SK-N-SH (cell line): Measurements from ENCODE around the gene MAST2. TPM values are rescaled to one million over a fixed set of nuclear protein-coding genes. Genes with fewer than 3 reads are reported as not detected.

Experiments used
- CTCF ChIA-PET: fragments of 300-600, 350-600 bp; formaldehyde crosslinking; extraction: SDS; loops from one replicate; lab custom pipeline; 2021; lab: Yijun Ruan, JAX
- POLR2A ChIA-PET: fragments of 350-600 bp; sonication (Branson Sonifier 250); formaldehyde crosslinking; extraction: SDS; loops from one replicate; lab custom pipeline; 2020; ENCODE audit warnings: antibody characterized with exemption, inconsistent platforms; lab: Yijun Ruan, JAX
- DNase-seq: peaks from one replicate; pipeline ENCODE4 v3.0.0; 2012
- H2AFZ ChIP-seq: fragments of 200-600 bp; sonication (generic); 2 replicates; pipeline ENCODE4 v1.8.1; 2016; ENCODE audit warnings: antibody characterized with exemption, mild to moderate bottlenecking, low read depth
- H3F3A ChIP-seq: fragments of 200-600 bp; sonication (generic); replicated peaks from 2 replicates; pipeline ENCODE3; 2016; ENCODE audit warnings: antibody characterized with exemption, mild to moderate bottlenecking; ENCODE audit not compliant: insufficient read depth
- H3K27ac ChIP-seq, 2 experiments: fragments of 200-500 bp in 1 of 2; fragments of 200-600 bp in 1 of 2; sonication (Bioruptor generic) in 1 of 2; sonication (generic), shearing (Covaris generic) in 1 of 2; 2 replicates each; pipeline versions ENCODE4 v1.5.1 to v1.6.1; 2014 to 2016; ENCODE audit warnings: low read depth in 2 of 2, inconsistent platforms in 1 of 2, low read length in 1 of 2, mild to moderate bottlenecking in 1 of 2, mixed read lengths in 1 of 2
- H3K27me3 ChIP-seq: fragments of 200-600 bp; sonication (generic), shearing (Covaris generic); 2 replicates; pipeline ENCODE4 v1.6.1; 2016; ENCODE audit warnings: mixed run types; ENCODE audit not compliant: insufficient read depth
- H3K36me3 ChIP-seq, 2 experiments: fragments of 200-500 bp in 1 of 2; fragments of 200-600 bp in 1 of 2; sonication (Bioruptor generic) in 1 of 2; sonication (generic) in 1 of 2; replicated peaks in 1 of 2; 2 replicates each; pipeline versions ENCODE3 to v1.5.1; 2014 to 2016; ENCODE audit warnings: low read length in 1 of 2, mild to moderate bottlenecking in 1 of 2; ENCODE audit not compliant: insufficient read depth in 2 of 2, control insufficient read depth in 1 of 2
- H3K4me1 ChIP-seq, 2 experiments: fragments of 200-500 bp in 1 of 2; fragments of 200-600 bp in 1 of 2; sonication (Bioruptor generic) in 1 of 2; sonication (generic), shearing (Covaris generic) in 1 of 2; 2 replicates each; pipeline versions ENCODE4 v1.5.1 to v1.6.1; 2014 to 2016; ENCODE audit warnings: low read depth in 1 of 2, low read length in 1 of 2, mixed run types in 1 of 2; ENCODE audit not compliant: insufficient read depth in 2 of 2, control insufficient read depth in 1 of 2
- H3K4me2 ChIP-seq: fragments of 200-600 bp; sonication (generic), shearing (Covaris generic); 2 replicates; pipeline ENCODE4 v1.6.1; 2017; ENCODE audit warnings: mixed run types
- H3K4me3 ChIP-seq, 2 experiments: fragments of 200-500 bp in 1 of 2; fragments of 200-600 bp in 1 of 2; sonication (Bioruptor generic) in 1 of 2; sonication (generic), shearing (Covaris generic) in 1 of 2; 2 replicates each; pipeline versions ENCODE4 v1.5.1 to v1.8.1; 2014 to 2016; ENCODE audit warnings: low read depth in 2 of 2, inconsistent platforms in 1 of 2, low read length in 1 of 2, mild to moderate bottlenecking in 1 of 2, mixed read lengths in 1 of 2, moderate library complexity in 1 of 2
- H3K79me2 ChIP-seq: fragments of 200-600 bp; sonication (generic); 2 replicates; pipeline ENCODE4 v1.8.1; 2017; ENCODE audit warnings: mild to moderate bottlenecking; ENCODE audit not compliant: insufficient read depth
- H3K9ac ChIP-seq: fragments of 200-600 bp; sonication (generic); 2 replicates; pipeline ENCODE4 v1.6.1; 2017; ENCODE audit warnings: mixed run types
- H3K9me2 ChIP-seq: fragments of 200-600 bp; sonication (generic); 2 replicates; pipeline ENCODE4 v1.6.1; 2017; ENCODE audit warnings: mixed run types
- H3K9me3 ChIP-seq: fragments of 200-600 bp; sonication (generic); 2 replicates; pipeline ENCODE4 v1.6.1; 2017; ENCODE audit warnings: mixed run types, mild to moderate bottlenecking, moderate library complexity
- H4K20me1 ChIP-seq: fragments of 200-600 bp; sonication (generic); 2 replicates; pipeline ENCODE4 v1.6.1; 2017; ENCODE audit warnings: mild to moderate bottlenecking, mixed run types; ENCODE audit not compliant: insufficient read depth
- ELF1 ChIP-seq: IDR thresholded peaks from 2 replicates; pipeline ENCODE4 v1.4.0; 2012
- FOSL2 ChIP-seq: IDR thresholded peaks from 2 replicates; pipeline ENCODE4 v1.4.0; 2012; ENCODE audit warnings: low read depth, mild to moderate bottlenecking, moderate library complexity, borderline replicate concordance
- FOXJ3 ChIP-seq: sonication (generic); formaldehyde crosslinking; IDR thresholded peaks from 2 replicates; pipeline ENCODE4 v1.5.1; 2020; ENCODE audit warnings: mild to moderate bottlenecking, missing genetic modification reagents
- JUND ChIP-seq: IDR thresholded peaks from 2 replicates; pipeline ENCODE4 v1.4.0; 2012
- MXI1 ChIP-seq: IDR thresholded peaks from 2 replicates; pipeline ENCODE4 v1.6.1; 2012; ENCODE audit warnings: mild to moderate bottlenecking, low read depth, low read length, improper control_type of control experiment
- NRF1 ChIP-seq: IDR thresholded peaks from 2 replicates; pipeline ENCODE4 v1.6.1; 2012; ENCODE audit warnings: low read depth, mild to moderate bottlenecking, low read length
- POLR2AphosphoS5 ChIP-seq: IDR thresholded peaks from 2 replicates; pipeline ENCODE4 v1.6.1; 2012; ENCODE audit warnings: low read depth, low read length
- SIN3A ChIP-seq: IDR thresholded peaks from 2 replicates; pipeline ENCODE4 v1.6.1; 2012; ENCODE audit warnings: low read depth, mild to moderate bottlenecking, low read length, moderate library complexity, borderline replicate concordance
- TCF12 ChIP-seq: IDR thresholded peaks from 2 replicates; pipeline ENCODE4 v1.4.0; 2012
- ZBTB33 ChIP-seq: IDR thresholded peaks from 2 replicates; pipeline ENCODE4 v1.4.0; 2012; ENCODE audit warnings: low read depth, borderline replicate concordance
- WGBS: methylation state at CpG from one replicate; pipeline ENCODE4 v1.1.6; 2017; ENCODE audit warnings: low lambda C conversion rate; 5-methylcytosine and 5-hydroxymethylcytosine counted together
- polyA plus RNA-seq, 3 experiments: library from polyadenylated mRNA; depleted of rRNA; stranded (reverse); fragments of >200 nt; gene quantifications; 2 replicates each; pipeline ENCODE4 v1.2.3, GENCODE V29; 2012
- TF ChIP-seq, protein P1 (sequence below): fragments of 200-600 bp; sonication (generic); IDR thresholded peaks from 2 replicates; pipeline ENCODE4 v1.6.1; 2017; ENCODE audit warnings: antibody characterized with exemption, mild to moderate bottlenecking, moderate library complexity
- TF ChIP-seq, protein P2 (sequence below): IDR thresholded peaks from 2 replicates; pipeline ENCODE4 v1.4.0; 2012; ENCODE audit warnings: low read depth
- TF ChIP-seq, protein P3 (sequence below): IDR thresholded peaks from 2 replicates; pipeline ENCODE4; 2012

The MAST2 gene
- polyA plus RNA-seq, 1 of the 3 experiments (the other 2 are of a cell fraction) = 53.4 TPM

GRCh38 chr1:45854724-45855123 is 51.3 kb downstream of the MAST2 start:
- Histone ChIP-seq H3K4me3 (no peak overlapping the region), H3K9me2 (no peaks in the 10 kb centered on the region), H3K9ac (no peak overlapping the region), H3F3A (no peaks in the 10 kb centered on the region), H3K27me3 (no peaks in the 10 kb centered on the region), H3K79me2 (peaks cover 80% of the 10 kb centered on the region), H4K20me1 (no peaks in the 10 kb centered on the region), H3K4me2 (no peak overlapping the region), H3K4me1 (no peaks in the 10 kb centered on the region), H2AFZ (no peak overlapping the region), H3K9me3 (peaks cover 6% of the 10 kb centered on the region), H3K27ac (no peak overlapping the region), H3K36me3 (peaks cover 0 to 8% of the 10 kb centered on the region in 2 experiments)
- TF ChIP-seq ELF1 (no peak), FOXJ3 (CRISPR knock-in tag) (no peak), FOSL2 (no peak), NRF1 (no peak), SIN3A (no peak), POLR2AphosphoS5 (no peak), MXI1 (no peak), TCF12 (no peak), JUND (no peak), ZBTB33 (no peak)
- TF ChIP-seq, protein P1, sequence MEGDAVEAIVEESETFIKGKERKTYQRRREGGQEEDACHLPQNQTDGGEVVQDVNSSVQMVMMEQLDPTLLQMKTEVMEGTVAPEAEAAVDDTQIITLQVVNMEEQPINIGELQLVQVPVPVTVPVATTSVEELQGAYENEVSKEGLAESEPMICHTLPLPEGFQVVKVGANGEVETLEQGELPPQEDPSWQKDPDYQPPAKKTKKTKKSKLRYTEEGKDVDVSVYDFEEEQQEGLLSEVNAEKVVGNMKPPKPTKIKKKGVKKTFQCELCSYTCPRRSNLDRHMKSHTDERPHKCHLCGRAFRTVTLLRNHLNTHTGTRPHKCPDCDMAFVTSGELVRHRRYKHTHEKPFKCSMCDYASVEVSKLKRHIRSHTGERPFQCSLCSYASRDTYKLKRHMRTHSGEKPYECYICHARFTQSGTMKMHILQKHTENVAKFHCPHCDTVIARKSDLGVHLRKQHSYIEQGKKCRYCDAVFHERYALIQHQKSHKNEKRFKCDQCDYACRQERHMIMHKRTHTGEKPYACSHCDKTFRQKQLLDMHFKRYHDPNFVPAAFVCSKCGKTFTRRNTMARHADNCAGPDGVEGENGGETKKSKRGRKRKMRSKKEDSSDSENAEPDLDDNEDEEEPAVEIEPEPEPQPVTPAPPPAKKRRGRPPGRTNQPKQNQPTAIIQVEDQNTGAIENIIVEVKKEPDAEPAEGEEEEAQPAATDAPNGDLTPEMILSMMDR = no peak
- TF ChIP-seq, protein P2, sequence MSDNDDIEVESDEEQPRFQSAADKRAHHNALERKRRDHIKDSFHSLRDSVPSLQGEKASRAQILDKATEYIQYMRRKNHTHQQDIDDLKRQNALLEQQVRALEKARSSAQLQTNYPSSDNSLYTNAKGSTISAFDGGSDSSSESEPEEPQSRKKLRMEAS = no peak
- TF ChIP-seq, protein P3, sequence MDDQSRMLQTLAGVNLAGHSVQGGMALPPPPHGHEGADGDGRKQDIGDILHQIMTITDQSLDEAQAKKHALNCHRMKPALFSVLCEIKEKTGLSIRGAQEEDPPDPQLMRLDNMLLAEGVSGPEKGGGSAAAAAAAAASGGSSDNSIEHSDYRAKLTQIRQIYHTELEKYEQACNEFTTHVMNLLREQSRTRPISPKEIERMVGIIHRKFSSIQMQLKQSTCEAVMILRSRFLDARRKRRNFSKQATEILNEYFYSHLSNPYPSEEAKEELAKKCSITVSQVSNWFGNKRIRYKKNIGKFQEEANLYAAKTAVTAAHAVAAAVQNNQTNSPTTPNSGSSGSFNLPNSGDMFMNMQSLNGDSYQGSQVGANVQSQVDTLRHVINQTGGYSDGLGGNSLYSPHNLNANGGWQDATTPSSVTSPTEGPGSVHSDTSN = no peak
- no CpG with 5 or more reads among the region's 1 CpG for WGBS
- DNase-seq = no peak
- CTCF ChIA-PET = interaction anchor here (0.6 to 1.5 kb wide), 2 partner anchors 8 to 1476 kb away, joined by 3 read pairs; no protein-coding TSS in a partner anchor
- POLR2A ChIA-PET = no interaction called here
